GM12891 (cell line): ENCODE data around the gene LYVE1.

Experiments used
- PAX5 ChIP-seq: IDR thresholded peaks from 2 replicates; pipeline ENCODE4 v1.6.1; 2011; ENCODE audit warnings: low read length, moderate library complexity, mild to moderate bottlenecking; ENCODE audit not compliant: insufficient read depth, severe bottlenecking
- POLR2A ChIP-seq: IDR thresholded peaks from 2 replicates; pipeline ENCODE4 v1.6.1; 2011; ENCODE audit warnings: low read depth, low read length, control low read depth
- POLR2AphosphoS5 ChIP-seq: IDR thresholded peaks from 2 replicates; pipeline ENCODE4 v1.6.1; 2011; ENCODE audit warnings: low read depth, low read length, control low read depth
- SPI1 ChIP-seq: IDR thresholded peaks from 2 replicates; pipeline ENCODE4 v1.6.1; 2011; ENCODE audit warnings: low read depth, low read length, control low read depth
- TAF1 ChIP-seq: IDR thresholded peaks from 2 replicates; pipeline ENCODE4 v1.6.1; 2011; ENCODE audit warnings: low read depth, low read length, control low read depth

DNA sequence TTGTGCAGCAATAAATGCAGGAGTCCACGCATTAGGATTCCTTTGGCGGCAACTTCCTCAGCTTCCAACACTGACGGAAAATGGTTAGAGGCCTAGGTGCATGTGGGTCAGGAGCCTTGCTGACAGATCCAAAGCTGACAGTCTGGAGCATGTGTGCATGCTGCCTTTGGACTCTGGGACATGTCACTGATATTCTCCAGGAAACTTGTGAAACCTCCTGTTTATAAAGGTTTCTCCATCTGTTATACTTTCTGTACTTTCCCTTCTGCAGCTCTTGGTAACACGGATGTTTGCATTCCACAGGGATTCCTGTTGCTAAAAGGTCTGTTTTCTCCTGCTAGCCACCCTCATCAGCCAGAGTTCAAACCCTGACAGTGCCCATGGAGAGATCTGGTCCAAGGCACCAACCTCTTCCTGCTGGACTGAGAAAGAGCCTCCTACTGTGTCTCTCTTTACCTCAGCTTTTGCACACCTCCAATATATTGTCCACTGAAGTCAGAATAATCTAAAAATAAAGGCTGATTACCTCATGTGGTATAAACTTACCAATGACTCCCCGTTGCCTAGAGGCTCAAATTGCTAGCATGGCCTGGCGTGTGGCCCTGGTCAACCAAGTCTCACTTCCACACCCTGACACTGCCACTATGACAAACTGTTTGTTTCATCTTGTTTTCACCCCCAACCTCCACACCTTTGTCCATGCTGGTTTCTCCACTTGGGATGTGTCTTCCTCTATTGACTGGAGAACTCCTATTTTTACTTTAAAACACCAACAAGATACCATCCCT lies 31.1 kb upstream of the LYVE1 start:
- TF ChIP-seq POLR2A (no peak), POLR2AphosphoS5 (no peak), TAF1 (no peak), SPI1 (no peak), PAX5 (no peak)
